MM.1S (cell line): ENCODE data around the gene SNN.

Experiments
- DNase-seq: peaks from one replicate; pipeline ENCODE4 v3.0.0-alpha.2; 2015
- H2AFZ ChIP-seq: fragments of 300-600 bp; sonication (generic); 2 replicates; pipeline ENCODE4 v1.6.0; 2016; ENCODE audit warnings: antibody characterized with exemption, low read length
- H3F3A ChIP-seq: fragments of 300-600 bp; sonication (generic); 2 replicates; pipeline ENCODE4 v1.6.1; 2016; ENCODE audit warnings: mild to moderate bottlenecking, antibody characterized with exemption, low read length, moderate library complexity, mixed read lengths; ENCODE audit not compliant: insufficient read depth
- H3K27ac ChIP-seq: fragments of 300-600 bp; sonication (generic); 2 replicates; pipeline ENCODE4 v1.5.1; 2016; ENCODE audit warnings: mild to moderate bottlenecking, low read length
- H3K27me3 ChIP-seq: fragments of 300-600 bp; sonication (generic); replicated peaks from 2 replicates; pipeline ENCODE4 v1.6.0; 2016; ENCODE audit warnings: low read length; ENCODE audit not compliant: insufficient read depth
- H3K36me3 ChIP-seq: fragments of 300-600 bp; sonication (generic); replicated peaks from 2 replicates; pipeline ENCODE4 v1.6.1; 2016; ENCODE audit warnings: mild to moderate bottlenecking, low read length, mixed read lengths; ENCODE audit not compliant: insufficient read depth
- H3K4me1 ChIP-seq: fragments of 300-600 bp; sonication (generic); 2 replicates; pipeline ENCODE4 v1.6.1; 2016; ENCODE audit warnings: low read length, mixed read lengths
- H3K4me2 ChIP-seq: fragments of 300-600 bp; sonication (generic); 2 replicates; pipeline ENCODE4 v1.6.0; 2016; ENCODE audit warnings: low read depth, low read length
- H3K4me3 ChIP-seq: fragments of 300-600 bp; sonication (generic); 2 replicates; pipeline ENCODE4 v1.5.1; 2016; ENCODE audit warnings: low read length, mixed read lengths
- H3K79me2 ChIP-seq: fragments of 300-600 bp; sonication (generic); 2 replicates; pipeline ENCODE4 v1.6.1; 2016; ENCODE audit warnings: mixed run types, low read length, mixed read lengths
- H3K9ac ChIP-seq: fragments of 300-600 bp; sonication (generic); 2 replicates; pipeline ENCODE4 v1.6.1; 2016; ENCODE audit warnings: low read length, mixed read lengths
- H3K9me2 ChIP-seq: fragments of 300-600 bp; sonication (generic); replicated peaks from 2 replicates; pipeline ENCODE4 v1.6.1; 2016; ENCODE audit warnings: mild to moderate bottlenecking, low read length, mixed read lengths; ENCODE audit not compliant: insufficient read depth
- H3K9me3 ChIP-seq: fragments of 300-600 bp; sonication (generic); replicated peaks from 2 replicates; pipeline ENCODE4 v1.6.1; 2016; ENCODE audit warnings: mild to moderate bottlenecking, low read length, mixed read lengths; ENCODE audit not compliant: insufficient read depth
- H4K20me1 ChIP-seq: fragments of 300-600 bp; sonication (generic); 2 replicates; pipeline ENCODE4 v1.6.1; 2016; ENCODE audit warnings: mild to moderate bottlenecking, low read length, moderate library complexity, mixed read lengths; ENCODE audit not compliant: insufficient read depth
- CTCF ChIP-seq: fragments of 300-600 bp; sonication (generic); IDR thresholded peaks from 2 replicates; pipeline ENCODE4 v1.5.1; 2016; ENCODE audit warnings: antibody characterized with exemption, low read length, mixed read lengths
- EZH2 ChIP-seq: fragments of 300-600 bp; sonication (generic); optimal IDR thresholded peaks from 2 replicates; pipeline ENCODE3; 2017; ENCODE audit warnings: low read depth, mild to moderate bottlenecking, antibody characterized with exemption, low read length, mixed read lengths
- EZH2phosphoT487 ChIP-seq: fragments of 300-600 bp; sonication (generic); IDR thresholded peaks from 2 replicates; pipeline ENCODE4 v1.6.1; 2018; ENCODE audit warnings: antibody characterized with exemption, low read length

Gene SNN

GRCh38 chr16:11624636-11625607 lies 43.3 kb upstream of the SNN start:
- Histone ChIP-seq H3K36me3 (no peaks in the 10 kb centered on the region), H2AFZ (0 out of 2 replicates have a peak overlapping the region, but pooled peaks have one; percentile 7), H3K27ac (peak overlapping the region; percentile 98), H3K79me2 (no peaks in the 10 kb centered on the region), H3K9ac (peak overlapping the region; percentile 72), H4K20me1 (no peaks in the 10 kb centered on the region), H3K9me3 (no peaks in the 10 kb centered on the region), H3K4me1 (peaks cover 45% of the 10 kb centered on the region), H3K27me3 (no peaks in the 10 kb centered on the region), H3K4me2 (peak overlapping the region; percentile 56), H3K4me3 (peak overlapping the region; percentile 39), H3F3A (peaks cover 30% of the 10 kb centered on the region), H3K9me2 (no peaks in the 10 kb centered on the region)
- TF ChIP-seq CTCF (no peak), EZH2phosphoT487 (no peak), EZH2 (no peak)
- DNase-seq, result no peak

DNA sequence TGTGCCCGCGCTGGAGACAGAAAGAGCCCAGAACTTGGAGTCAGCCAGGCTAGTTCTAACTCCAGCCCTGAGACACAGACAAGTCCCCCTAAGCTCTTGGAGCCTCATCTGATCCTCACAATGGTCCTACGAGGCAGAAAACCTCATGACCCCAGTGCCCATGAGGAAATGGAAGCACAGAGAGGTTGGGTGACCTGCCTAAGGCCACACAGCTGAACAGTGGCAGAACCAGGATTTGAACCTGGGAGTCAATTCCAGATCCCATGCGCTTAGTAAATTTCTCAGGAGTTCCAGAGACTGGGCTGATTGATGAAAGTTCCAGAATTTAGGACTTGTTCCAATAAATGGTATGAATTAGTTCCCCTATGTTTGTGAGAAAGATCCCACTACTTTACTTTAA lies 42.5 kb upstream of the SNN start:
- peaks cover 44% of the 10 kb centered on the region for H3K4me1 ChIP-seq
- H4K20me1 ChIP-seq, result no peaks in the 10 kb centered on the region
- no peaks in the 10 kb centered on the region for H3K27me3 ChIP-seq
- no peaks in the 10 kb centered on the region for H3K79me2 ChIP-seq
- H3K9me3 ChIP-seq, result no peaks in the 10 kb centered on the region
- TF ChIP-seq EZH2phosphoT487, result no peak
- no peak for TF ChIP-seq EZH2
- TF ChIP-seq CTCF, result no peak
- H3K9me2 ChIP-seq, result no peaks in the 10 kb centered on the region
- H3K9ac ChIP-seq, result no peak overlapping the region
- H3K36me3 ChIP-seq, result no peaks in the 10 kb centered on the region
- peaks cover 23% of the 10 kb centered on the region for H3F3A ChIP-seq
- DNase-seq, result no peak
- H3K4me2 ChIP-seq, result no peak overlapping the region
- H2AFZ ChIP-seq, result no peak overlapping the region
- no peak overlapping the region for H3K27ac ChIP-seq
- no peak overlapping the region for H3K4me3 ChIP-seq

DNA sequence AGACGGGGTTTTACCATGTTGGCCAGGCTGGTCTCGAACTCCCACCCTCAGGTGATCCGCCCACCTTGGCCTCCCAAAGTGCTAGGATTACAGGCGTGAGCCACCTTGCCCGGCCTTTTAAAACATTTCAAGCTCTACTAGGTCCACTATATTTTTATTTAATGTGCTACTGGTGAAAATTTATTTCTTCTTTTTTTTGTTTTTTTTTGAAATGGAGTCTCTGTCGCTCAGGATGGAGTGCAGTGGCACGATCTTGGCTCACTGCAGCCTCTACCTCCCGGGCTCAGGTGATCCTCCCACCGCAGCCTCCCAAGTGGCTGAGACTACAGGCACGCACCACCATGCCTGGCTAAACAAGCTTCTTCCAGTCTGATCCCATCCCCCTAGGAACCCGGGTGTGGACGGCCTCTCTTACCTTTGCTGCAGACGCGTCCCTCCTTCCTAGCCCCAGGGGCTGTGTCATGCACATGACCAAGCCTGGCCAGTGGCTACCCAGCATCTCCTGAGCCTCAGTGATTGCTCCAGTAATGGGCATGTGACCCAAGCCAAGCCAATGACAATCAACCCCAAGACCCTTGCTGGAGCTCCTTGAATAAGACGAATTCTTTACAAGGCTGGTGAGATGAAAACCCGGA lies 41.5 kb upstream of the SNN start:
- Histone ChIP-seq H3F3A (peaks cover 19% of the 10 kb centered on the region), H3K79me2 (no peaks in the 10 kb centered on the region), H3K27ac (no peak overlapping the region), H3K4me3 (no peak overlapping the region), H3K9me3 (no peaks in the 10 kb centered on the region), H4K20me1 (no peaks in the 10 kb centered on the region), H3K9ac (no peak overlapping the region), H3K4me2 (no peak overlapping the region), H3K4me1 (peaks cover 38% of the 10 kb centered on the region), H2AFZ (no peak overlapping the region), H3K9me2 (no peaks in the 10 kb centered on the region), H3K27me3 (no peaks in the 10 kb centered on the region), H3K36me3 (no peaks in the 10 kb centered on the region)
- DNase-seq, result no peak
- TF ChIP-seq EZH2phosphoT487 (no peak), EZH2 (no peak), CTCF (no peak)
